Stimulated activated CD8-positive, alpha-beta memory T cell treated with anti-CD3 and anti-CD28 coated beads, Interleukin-4, amount 100 ng/mL, for 48 hours (primary cell): ENCODE data around the gene DNAJC4.

Source experiments
- DNase-seq: peaks from one replicate; pipeline ENCODE4 v3.0.0-alpha.2; 2020

The DNAJC4 gene, protein sequence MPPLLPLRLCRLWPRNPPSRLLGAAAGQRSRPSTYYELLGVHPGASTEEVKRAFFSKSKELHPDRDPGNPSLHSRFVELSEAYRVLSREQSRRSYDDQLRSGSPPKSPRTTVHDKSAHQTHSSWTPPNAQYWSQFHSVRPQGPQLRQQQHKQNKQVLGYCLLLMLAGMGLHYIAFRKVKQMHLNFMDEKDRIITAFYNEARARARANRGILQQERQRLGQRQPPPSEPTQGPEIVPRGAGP

DNA sequence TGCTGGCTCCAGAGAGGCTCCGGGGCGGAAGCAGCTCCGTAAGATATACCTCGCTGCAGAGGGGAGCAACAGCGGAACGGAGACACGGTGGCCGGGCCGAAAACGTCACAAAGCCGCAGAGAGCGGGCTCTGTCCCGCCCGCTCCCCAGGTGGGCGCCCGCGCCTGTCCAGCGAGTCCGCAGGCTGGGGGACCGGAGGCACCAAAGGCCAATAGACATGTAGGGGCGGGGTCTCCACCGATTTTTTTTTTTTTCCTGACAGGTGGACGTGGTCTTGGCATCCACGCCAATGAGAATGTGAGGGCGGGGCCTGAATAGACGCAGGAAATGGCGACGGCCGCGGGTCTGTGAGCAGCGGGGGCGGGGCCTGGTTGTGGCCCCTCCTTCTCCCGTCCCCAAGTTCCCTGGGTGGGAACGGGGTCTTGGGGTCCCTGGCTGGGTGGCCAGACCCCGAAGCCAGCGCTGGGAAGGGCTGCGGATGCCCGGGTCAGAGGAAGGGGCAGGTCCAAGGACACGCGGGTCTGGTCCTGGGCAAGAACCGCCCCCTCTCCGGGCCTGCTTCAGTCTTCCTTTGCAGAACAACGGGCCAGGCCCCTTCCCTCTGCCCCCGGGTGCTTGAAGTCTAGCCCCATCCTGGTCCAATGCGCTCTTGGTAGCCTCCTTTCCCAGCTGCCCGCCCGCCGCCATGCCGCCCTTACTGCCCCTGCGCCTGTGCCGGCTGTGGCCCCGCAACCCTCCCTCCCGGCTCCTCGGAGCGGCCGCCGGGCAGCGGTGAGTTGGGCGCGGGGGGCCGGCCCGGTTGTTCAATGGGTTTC is at the start of gene DNAJC4:
Gene DNAJC4, plus strand, starts transcription at position 378 of the 814 bp plus-strand sequence. Its CDS starts 307 bp downstream, at position 685.
- DNase-seq, result peak; percentile 93

DNA sequence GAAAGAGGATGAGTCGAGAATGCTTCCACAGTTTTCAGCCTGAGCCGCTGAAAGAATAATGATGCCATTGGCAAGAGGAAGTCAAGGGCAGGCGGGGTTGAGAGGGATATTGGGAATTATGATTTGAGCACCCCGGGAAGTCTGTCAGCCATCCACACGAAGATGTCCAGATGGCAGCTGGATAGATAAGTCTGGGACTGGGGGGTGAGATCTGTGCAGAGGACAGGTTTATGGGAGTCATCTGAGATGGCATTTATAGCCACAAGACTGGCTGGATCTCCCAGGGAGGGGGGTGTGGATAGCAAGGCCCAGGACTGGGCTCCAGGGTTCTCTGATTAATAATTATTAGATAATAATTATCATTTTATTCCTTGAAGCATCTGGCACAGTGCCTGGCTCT is 49.5 kb upstream of the DNAJC4 start:
- DNase-seq, result no peak

DNA sequence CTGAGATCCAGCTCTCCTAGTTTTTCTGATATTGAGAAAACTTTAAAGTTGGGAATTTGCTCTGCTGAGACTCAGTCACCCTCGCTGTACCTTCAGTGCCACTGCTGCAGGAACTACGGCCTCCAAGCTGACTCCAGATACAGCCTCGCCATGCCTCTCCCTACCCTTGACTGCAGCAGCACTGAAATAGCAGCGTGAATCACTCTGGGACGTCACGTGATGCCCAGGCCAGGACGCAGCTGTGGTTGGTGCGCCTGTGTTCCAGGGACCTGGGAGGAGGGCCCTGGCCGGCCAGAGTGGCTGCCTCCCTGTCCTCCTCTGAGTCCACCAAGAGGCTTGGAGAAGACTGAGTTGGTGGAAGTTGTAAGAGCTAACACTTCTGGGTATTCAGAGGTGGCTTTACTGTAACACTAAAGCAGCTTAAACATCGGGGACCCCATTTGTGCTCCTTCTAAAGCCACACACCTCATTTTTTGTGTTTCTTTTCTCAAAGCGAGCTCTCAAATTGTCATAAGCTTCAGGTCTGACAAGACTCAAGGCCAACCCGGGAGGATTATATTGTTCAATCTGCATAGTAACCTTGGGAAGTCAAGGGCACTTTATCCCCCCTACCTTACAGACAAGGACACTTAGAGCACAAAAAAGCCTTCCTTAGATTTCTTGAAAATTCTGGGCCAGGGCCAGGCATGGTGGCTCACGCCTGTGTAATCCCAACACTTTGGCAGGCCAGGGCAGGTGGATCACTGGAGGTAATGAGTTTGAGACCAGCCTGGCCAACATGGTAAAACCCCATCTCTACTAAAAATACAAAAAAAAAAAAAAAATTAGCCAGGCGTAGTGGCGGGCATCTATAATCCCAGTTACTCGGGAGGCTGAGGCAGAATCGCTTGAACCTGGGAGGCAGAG is 48.6 kb upstream of the DNAJC4 start:
- peak; percentile 61 for DNase-seq

DNA sequence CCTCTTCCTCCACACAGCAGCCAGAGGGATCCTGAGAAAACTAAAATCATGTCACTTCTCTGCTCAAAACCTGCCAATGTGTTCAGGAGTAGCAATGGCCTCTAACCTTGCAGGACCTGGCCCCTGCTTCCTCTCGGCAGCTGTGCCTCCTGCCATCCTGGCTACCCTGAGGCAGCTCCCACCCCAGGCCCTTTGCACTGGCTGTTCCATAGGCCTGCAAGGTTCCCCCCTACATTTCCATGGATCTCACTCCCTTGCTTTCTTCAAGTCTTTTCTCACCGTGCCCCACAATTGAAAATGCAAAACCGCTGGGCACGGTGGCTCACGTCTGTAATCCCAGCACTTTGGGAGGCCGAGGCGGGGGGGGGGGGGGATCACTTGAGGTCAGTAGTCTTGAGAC is 46.5 kb upstream of the DNAJC4 start:
- no peak for DNase-seq

DNA sequence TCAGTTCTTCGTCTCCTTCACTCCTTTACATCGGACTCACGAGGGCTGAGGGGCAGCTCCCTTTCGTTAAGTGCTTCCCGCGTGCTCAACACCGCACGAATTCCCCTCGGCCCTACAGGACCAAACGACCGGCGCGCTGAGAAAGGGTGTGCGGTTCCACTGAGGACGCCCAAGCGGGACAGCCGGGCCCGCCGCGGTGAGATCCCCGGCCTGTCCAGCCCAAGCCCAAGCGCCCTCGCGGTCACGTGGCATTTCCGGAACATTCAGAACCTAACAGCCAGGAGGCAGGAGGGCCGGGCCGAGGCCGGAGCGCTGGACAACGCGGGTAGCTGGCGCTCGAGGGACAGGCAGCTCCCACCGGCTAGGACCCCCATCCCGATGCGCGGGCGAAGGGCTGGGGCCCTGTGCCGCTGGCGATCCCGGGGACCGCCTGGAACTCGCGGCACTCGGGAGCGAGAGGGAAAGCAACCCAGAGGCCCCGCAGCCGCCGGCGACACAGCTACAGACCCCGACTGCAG is 45.1 kb upstream of the DNAJC4 start:
- no peak for DNase-seq

DNA sequence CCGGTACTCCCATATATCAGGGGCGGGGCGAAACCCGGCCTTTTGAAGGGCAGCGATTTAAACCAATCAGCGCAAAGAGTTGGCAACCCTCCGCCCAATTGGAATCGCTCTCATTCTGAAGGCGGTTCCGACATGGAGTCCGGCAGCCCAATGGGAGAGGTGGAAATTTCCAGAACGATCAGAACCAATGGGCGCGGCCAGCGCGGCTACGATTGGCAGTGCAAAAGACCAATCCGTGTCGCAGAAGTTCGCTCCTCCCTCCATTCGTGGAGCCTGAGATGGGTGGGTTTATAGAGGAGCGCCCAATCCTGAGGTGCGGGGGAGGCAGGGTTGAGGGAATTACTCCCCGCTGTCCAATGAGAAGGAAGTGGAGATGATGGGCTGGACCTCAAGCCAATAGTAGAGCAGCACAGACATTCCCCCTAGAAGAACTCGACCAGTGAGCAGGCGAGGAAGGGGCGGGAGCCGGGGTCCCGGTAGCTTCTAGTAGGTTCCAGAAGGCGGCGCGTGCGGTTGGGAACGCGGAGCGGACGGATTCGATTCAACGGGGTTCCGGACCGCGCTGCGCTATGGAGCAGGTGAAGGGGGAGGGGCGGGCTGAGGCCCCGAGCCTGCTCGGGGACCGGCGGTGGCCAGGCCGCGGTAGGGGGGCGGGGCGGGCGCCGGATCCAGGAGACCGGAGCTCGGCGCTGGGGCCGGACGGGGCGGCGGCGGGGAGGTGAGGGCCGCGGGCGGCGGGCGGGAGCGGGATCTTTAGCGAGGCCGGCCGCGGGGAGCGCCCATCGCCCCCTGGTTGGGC is 44.5 kb upstream of the DNAJC4 start, which contains the start of gene STIP1:
Gene STIP1, plus strand, starts transcription at position 479 of the 799 bp plus-strand sequence. Its CDS starts 91 bp downstream, at position 570.
- peak; percentile 99 for DNase-seq

DNA sequence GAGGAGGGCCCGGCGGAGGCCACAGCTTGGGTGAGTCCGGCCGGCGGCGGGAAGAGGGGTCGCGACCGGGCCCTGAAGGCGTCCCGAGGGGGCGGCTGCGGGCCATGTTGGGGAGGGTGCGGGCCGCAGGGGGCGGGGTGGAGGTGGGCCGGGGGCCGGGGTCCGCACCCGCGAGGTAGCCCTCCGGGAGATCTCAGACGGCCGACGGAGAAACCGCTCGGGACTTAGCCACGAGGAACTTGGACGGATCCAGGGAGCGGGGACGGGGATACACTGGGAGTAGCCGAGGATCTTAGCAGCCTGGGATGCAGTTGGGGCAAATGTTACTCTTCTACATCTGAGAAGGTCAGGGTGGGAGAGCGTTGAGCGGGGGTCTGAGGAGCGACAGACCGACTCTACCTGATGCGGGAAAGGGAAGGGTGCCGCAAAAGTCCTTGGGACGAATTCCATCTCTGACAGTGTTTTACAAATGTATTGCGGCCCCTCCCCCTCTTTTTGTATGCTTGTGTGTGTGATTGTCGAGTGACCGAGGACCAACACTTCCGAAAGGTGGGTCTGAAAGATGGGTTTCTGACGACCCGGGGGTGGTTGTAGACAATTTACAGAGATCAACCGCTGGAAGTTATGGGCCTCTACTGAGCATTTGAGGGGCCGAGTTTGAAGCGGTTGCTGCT is 43.7 kb upstream of the DNAJC4 start:
- peak; percentile 67 for DNase-seq

DNA sequence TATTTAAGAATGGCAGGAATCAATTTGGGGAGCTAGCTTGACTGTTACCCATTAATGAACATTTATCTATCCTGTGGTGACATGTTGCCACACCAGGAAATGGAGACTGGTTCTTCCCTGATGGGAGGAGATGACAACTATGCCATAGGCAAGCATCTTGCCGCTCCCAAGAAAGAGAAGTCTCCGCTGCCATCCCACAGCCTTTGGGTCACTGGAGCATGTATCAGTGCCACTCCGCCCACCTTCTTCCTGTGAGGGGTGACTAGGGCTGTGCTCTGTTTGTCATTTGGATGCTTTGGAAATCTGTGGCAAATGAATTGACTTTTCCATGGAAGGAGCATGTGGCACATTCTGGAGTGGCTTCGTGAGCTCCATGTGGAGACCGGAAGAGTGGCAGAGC is 37.9 kb upstream of the DNAJC4 start:
- DNase-seq, result no peak

DNA sequence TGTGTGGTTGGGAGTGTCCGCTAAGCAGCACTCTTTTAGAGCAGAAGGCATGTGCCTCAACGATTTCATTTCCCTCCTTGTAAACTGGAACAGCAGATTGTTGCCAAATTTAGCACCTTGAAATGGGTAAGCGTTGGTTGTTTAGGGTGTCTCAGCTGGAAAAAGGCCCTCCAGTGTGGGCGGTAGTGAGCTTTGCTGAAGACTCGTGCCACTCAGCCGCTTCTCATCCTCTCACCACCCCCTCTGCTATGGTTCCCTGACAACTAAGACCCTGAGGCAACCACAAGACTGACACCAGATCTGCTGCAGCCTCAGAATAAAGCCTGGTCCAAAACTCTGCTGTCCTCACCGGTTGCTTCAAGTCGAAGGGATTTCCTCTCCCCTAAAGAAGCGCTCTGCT is 33.7 kb upstream of the DNAJC4 start:
- DNase-seq, result no peak

DNA sequence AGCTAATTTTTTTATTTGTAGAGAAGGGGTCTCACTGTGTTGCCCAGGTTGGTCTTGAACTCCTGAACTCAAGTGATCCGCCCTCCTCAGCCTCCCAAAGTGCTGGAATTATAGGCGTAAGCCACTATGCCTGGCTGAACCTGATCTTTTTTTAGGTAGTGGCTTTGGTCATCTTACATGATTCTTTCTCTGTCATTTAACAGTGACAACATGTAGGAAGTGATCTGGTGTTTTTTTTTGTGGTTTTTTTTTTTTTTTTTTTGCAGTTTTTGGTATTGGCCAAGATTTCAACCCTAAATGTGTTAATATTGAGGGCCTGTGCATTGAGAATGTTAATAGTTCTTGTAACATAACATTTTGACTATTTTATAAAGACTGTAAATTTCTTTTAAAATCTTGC is 31.8 kb upstream of the DNAJC4 start:
- DNase-seq, result no peak

DNA sequence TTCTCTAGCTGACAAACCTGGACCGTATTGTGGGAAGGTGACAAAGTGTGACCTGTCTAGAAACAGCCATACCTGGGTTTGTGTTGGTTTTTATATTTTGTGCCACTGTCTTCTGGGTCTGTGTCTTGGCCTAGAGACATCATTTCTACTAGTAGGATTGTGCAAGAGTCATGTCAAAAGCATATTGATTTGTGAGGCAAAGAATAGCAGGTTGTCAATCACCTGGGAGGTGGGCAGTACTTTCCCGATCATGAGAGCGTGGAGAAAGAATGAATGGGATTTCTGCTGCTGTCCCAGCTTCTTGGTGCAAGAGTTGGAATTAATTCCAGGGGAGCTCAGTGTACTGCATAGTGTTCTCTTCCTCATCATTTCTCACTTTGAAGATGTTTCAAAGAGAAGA is 28.8 kb upstream of the DNAJC4 start:
- DNase-seq, result no peak

DNA sequence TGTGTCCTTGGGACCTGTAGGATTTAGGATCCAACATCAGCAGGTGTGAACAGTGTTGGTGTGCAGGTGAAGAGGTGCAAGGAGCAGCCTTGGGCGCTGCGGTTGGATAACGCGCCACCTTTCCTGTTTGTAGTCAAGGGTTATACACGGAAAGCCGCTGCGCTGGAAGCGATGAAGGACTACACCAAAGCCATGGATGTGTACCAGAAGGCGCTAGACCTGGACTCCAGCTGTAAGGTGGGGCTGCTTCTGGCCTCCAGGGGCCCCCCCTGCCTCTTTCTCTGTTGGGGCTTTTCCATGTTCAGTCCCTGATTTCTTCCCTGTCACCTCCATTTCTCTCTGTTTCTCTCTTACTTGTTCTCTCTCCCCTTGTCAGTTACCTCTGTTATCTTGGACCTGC is 27.4 kb upstream of the DNAJC4 start:
- DNase-seq, result no peak

DNA sequence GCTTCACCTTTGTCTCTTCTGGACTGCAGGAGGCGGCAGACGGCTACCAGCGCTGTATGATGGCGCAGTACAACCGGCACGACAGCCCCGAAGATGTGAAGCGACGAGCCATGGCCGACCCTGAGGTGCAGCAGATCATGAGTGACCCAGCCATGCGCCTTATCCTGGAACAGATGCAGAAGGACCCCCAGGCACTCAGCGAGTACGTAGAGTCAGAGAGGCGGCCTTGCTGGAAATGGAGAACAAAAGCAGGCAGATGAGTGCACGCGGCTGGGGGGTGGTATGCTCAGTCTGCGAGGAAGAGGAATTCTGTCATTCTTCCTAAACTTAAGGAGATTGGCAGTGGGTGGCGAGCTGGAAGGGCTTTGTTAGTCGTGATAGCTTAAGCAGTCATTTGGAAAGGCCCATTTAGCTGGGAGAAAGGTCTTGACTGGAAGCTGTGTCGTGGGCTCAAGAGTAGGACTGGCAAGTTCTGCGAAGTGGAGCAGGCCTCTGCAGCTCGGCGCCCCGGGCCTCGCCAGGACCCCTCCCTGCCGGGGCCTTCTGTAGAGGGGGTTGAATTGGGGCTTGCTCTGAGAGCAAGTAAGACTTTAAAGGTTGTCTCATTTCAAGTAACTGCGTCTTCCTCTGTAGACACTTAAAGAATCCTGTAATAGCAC is 26.8 kb upstream of the DNAJC4 start:
- DNase-seq, result no peak

DNA sequence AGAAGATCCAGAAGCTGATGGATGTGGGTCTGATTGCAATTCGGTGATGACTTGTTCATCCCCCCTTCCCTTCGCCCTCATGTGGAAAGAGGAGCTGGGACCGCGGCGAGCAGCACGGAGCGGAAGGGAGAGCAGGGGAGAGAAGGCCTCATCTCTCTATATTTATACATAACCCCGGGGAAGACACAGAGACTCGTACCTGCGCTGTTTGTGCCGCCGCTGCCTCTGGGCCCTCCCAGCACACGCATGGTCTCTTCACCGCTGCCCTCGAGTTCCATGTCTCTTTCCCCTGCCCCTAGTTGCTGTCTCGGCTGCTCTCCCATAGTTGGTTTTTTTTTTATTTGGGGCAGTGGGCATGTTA is 26.3 kb upstream of the DNAJC4 start:
- DNase-seq, result no peak

DNA sequence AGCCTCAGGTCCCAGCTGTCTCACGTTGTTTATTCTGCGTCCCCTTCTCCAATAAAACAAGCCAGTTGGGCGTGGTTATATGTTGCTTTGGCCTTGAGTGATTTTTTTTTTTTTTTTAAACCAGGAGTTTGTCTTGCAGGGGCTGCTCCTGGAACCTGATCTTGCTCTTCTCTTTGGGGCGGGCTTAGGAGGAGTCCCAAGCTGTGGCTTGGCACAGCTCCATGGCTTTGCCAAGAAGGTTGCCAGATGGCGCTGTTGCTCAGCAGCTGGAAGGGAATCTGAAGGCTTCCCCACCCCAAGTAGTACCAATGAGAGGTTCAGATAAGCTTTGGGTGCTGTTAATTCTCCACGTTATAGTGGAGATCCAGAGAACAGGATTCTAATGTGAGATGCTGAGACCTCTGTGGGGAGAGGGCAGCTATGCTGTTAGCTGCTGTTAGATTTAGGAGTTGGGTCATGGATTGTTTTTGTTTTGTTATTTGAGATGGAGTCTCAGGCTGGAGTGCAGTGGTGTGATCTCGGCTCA is 25.8 kb upstream of the DNAJC4 start:
- DNase-seq, result peak; percentile 84

DNA sequence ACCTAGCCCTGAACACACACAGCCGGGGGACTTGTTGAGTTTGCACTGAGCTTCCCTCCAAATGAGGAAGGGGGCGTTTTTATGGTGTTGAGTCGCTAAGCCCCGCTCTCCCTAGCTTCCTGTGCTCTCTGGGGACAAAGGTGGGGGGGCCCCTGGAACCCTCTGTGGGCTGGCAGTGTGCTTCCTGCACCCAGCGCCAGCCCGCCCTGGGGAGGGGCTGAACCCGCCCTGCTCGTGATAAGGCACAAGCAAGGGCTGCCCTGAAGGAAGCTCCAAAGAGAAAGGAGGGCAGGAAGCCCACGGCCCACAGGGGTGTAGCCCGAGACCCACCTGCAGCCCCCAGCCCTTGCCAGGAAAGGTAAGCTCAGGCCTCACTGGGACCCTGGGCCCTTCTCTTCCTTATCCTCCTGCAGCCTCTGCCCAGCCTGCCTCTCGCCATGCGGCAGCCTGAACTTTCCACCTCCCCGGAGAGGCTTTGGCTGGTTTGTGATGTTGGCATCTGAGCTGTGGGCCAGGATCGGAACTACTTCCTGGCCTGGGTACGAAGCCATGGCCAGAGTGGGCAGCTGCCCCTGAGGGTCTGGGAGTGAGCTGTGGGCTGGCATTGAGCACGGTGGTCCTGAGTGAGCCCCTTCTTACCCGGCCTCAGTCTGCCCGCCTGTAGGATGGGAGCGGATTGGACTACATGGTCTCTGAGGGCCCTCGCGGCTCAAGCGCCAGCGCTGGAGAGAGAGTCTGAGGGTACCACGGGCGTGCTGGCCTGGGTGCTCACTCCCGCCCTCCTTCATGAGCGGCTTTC is 23.7 kb upstream of the DNAJC4 start, which contains the start of gene FERMT3:
Gene FERMT3, plus strand, starts transcription at position 265 of the 799 bp plus-strand sequence. CDS start 644 bp downstream, outside the sequence.
- DNase-seq, result peak; percentile 84

DNA sequence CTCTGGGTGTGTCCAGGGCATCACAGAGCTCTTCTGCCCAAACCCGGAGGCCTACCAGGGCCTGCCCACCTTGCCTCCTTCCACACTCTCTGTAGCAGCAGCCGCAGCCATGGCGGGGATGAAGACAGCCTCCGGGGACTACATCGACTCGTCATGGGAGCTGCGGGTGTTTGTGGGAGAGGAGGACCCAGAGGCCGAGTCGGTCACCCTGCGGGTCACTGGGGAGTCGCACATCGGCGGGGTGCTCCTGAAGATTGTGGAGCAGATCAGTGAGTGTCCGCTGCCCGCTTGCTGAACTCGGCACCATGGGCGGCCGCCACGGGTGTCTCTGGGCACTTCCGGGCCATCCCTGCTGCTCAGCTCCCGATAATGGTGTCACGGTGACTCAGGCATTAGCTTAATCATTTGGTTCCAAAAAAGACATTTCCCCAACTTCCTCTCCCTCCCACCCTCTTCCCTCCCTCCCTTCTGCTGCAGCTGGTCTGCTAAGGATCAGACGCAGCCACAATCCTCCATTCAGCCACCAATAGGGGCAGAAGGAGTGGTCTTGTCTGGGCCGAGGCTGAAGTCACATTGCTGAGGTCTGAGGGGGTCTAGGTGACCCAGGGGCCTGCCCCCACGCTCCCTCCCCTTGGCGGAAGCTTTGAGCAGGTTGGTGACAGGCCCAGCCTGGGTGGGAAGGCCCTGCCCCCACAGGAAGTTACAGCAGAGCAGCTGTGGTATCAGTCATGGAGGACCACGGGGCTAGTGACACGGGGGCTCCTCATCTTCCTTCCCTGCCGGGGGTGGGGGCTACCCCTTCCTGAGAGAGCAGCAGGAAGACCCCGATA is 22.9 kb upstream of the DNAJC4 start:
- DNase-seq, result peak; percentile 89

DNA sequence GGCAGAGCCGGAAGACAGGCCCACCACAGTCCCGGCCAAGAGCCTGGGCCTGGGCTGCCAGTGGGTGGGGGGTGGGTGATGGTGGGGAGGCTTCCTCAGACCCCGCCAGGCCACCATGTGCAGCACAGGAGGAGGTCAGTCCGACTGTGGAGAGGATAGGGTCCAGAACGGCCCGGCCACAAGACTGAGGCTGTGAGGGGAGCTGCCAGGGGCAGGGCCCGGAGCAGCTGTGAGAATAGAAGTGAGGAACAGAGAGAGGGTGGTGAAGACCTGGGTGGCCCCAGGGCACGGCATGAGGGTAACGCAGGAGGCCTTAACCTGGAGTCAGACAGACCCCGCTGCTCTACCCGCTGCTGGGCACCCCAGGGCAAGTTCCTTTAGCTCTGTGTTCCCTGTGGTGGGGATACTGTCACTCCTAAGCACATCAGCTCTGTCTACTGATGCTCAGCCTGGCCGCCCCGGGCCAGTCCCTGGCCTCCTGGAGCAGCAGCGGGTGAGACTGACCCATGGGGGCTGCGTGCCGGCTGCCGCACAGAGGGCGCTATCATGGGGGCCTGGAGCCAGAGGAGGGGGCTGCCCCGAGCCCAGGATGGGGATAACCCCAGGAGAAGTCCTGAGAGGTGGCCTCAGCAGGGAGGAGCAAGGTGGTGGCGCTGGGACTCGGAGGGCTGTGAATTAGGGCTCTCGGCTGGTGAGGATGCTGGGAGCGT is 22.1 kb upstream of the DNAJC4 start:
- DNase-seq, result no peak
